ENCODE results near the gene SORCS1. TPM values are rescaled to one million over a fixed set of nuclear protein-coding genes. Genes with fewer than 3 reads are reported as not detected.

The SORCS1 gene
- polyA plus RNA-seq, 1 of the 3 experiments (the other 2 are of a cell fraction): 0.66 TPM

- Histone ChIP-seq H3F3A (replicated peaks; ENCODE audit: insufficient read depth) (no peaks in the 10 kb centered on the region), H3K27me3 (ENCODE audit: insufficient read depth) (peaks cover 10% of the 10 kb centered on the region; the same call in 1 of the 2 replicates), H3K4me2 (no peak overlapping the region), H3K4me1 (ENCODE audit: control insufficient read depth in 1 of 2, insufficient read depth in 2 of 2, low read depth in 1 of 2, low read length in 1 of 2) (peaks cover 0 to 8% of the 10 kb centered on the region in 2 experiments; a peak in 2 of 4 replicates), H3K36me3 (replicated peaks in 1 of 2; ENCODE audit: control insufficient read depth in 1 of 2, insufficient read depth in 2 of 2, low read length in 1 of 2) (no peaks in the 10 kb centered on the region), H3K27ac (ENCODE audit: low read depth in 2 of 2, low read length in 1 of 2) (no peak overlapping the region; a peak in 1 of 4 replicates), H3K79me2 (ENCODE audit: insufficient read depth) (no peaks in the 10 kb centered on the region), H3K4me3 (ENCODE audit: low read depth in 2 of 2, low read length in 1 of 2) (peak overlapping the region in 1 of 2 experiments; percentile 24; a peak in 1 of 4 replicates), H3K9ac (no peak overlapping the region), H4K20me1 (ENCODE audit: insufficient read depth) (no peaks in the 10 kb centered on the region), H2AFZ (ENCODE audit: low read depth) (no peak overlapping the region), H3K9me2 (no peaks in the 10 kb centered on the region), H3K9me3 (no peaks in the 10 kb centered on the region)
- TF ChIP-seq MEF2A (IDR thresholded peaks at IDR 0.05; ENCODE audit: borderline replicate concordance, low read depth) (no peak), IRF3 (IDR thresholded peaks at IDR 0.05; ENCODE audit: low read depth, low read length) (no peak), USF2 (IDR thresholded peaks at IDR 0.05; ENCODE audit: borderline replicate concordance, low read depth, low read length) (no peak), SIN3A (IDR thresholded peaks at IDR 0.05; ENCODE audit: borderline replicate concordance, low read depth, low read length) (no peak), GATA2 (CRISPR knock-in tag; IDR thresholded peaks at IDR 0.05) (no peak), FOSL2 (IDR thresholded peaks at IDR 0.05; ENCODE audit: borderline replicate concordance, low read depth) (no peak), FOXM1 (IDR thresholded peaks at IDR 0.05; ENCODE audit: low read depth) (no peak), ZBTB33 (IDR thresholded peaks at IDR 0.05; ENCODE audit: borderline replicate concordance, low read depth) (no peak), EP300 (IDR thresholded peaks at IDR 0.05; ENCODE audit: borderline replicate concordance in 1 of 2, low read depth in 1 of 2, low read length in 1 of 2) (no peak)
- ChIA-PET CTCF (interaction anchor here (1.2 kb wide), 1 partner anchor 455 kb away, joined by 4 read pairs; no protein-coding TSS in a partner anchor), POLR2A (no interaction called here)
- 16% methylated on average over 3 of the region's 3 CpGs for WGBS (ENCODE audit: low lambda C conversion rate)
- DNase-seq: no peak
Observed at GRCh38 chr10:107160866-107161265, 3.6 kb downstream of the SORCS1 start.

- POLR2A ChIA-PET: no interaction called here
- no peak for TF ChIP-seq TCF12 (IDR thresholded peaks at IDR 0.05)
- TF ChIP-seq RCOR1 (IDR thresholded peaks at IDR 0.05; ENCODE audit: low read length): no peak
- no peak for TF ChIP-seq JUND (IDR thresholded peaks at IDR 0.05)
- no peak for TF ChIP-seq MEF2A (IDR thresholded peaks at IDR 0.05; ENCODE audit: borderline replicate concordance, low read depth)
- no peak for TF ChIP-seq RFX5 (IDR thresholded peaks at IDR 0.05; ENCODE audit: low read length)
- no peak for TF ChIP-seq POLR2AphosphoS5 (IDR thresholded peaks at IDR 0.05; ENCODE audit: low read depth, low read length)
- TF ChIP-seq NFIC (IDR thresholded peaks at IDR 0.05; ENCODE audit: borderline replicate concordance): no peak
- no peak for TF ChIP-seq GATA2 (CRISPR knock-in tag; IDR thresholded peaks at IDR 0.05)
- TF ChIP-seq CTCF (IDR thresholded peaks at IDR 0.05): no peak
- no peak for TF ChIP-seq USF1 (IDR thresholded peaks at IDR 0.05; ENCODE audit: borderline replicate concordance, low read depth)
- no peak for TF ChIP-seq EP300 (IDR thresholded peaks at IDR 0.05; ENCODE audit: borderline replicate concordance in 1 of 2, low read depth in 1 of 2, low read length in 1 of 2)
Observed at GRCh38 chr10:107159871-107160270, 4.6 kb downstream of the SORCS1 start.

More at GRCh38 chr10:107159871-107160270, 4.6 kb downstream of the SORCS1 start:
- no peak for DNase-seq
- Histone ChIP-seq H3K4me2 (no peak overlapping the region), H3K9me2 (no peaks in the 10 kb centered on the region), H2AFZ (ENCODE audit: low read depth) (no peak overlapping the region), H3K9ac (no peak overlapping the region), H3K9me3 (no peaks in the 10 kb centered on the region), H3K27ac (ENCODE audit: low read depth in 2 of 2, low read length in 1 of 2) (no peak overlapping the region), H3K27me3 (ENCODE audit: insufficient read depth) (peaks cover under 1% of the 10 kb centered on the region; the same call in 1 of the 2 replicates), H3K4me3 (ENCODE audit: low read depth in 2 of 2, low read length in 1 of 2) (no peak overlapping the region), H3K4me1 (ENCODE audit: control insufficient read depth in 1 of 2, insufficient read depth in 2 of 2, low read depth in 1 of 2, low read length in 1 of 2) (peaks cover 0 to 8% of the 10 kb centered on the region in 2 experiments; a peak in 2 of 4 replicates), H4K20me1 (ENCODE audit: insufficient read depth) (no peaks in the 10 kb centered on the region), H3K79me2 (ENCODE audit: insufficient read depth) (no peaks in the 10 kb centered on the region), H3K36me3 (replicated peaks in 1 of 2; ENCODE audit: control insufficient read depth in 1 of 2, insufficient read depth in 2 of 2, low read length in 1 of 2) (no peaks in the 10 kb centered on the region), H3F3A (replicated peaks; ENCODE audit: insufficient read depth) (no peaks in the 10 kb centered on the region)
- CTCF ChIA-PET: no interaction called here
- WGBS (ENCODE audit: low lambda C conversion rate): 49% methylated on average over 4 of the region's 4 CpGs
